Bronchial smooth muscle cell (primary cell): ENCODE measurements around the gene FRG1. TPM values are rescaled to one million over a fixed set of nuclear protein-coding genes. Genes with fewer than 3 reads are reported as not detected.

Source experiments
- total RNA-seq: library from RNA; depleted of rRNA; stranded (reverse); fragments of >200 nt; gene quantifications from 2 replicates; pipeline ENCODE4 v1.2.1, GENCODE V29; 2014

Gene FRG1
- 10.4 and 25.8 TPM in 2 replicates for total RNA-seq

DNA sequence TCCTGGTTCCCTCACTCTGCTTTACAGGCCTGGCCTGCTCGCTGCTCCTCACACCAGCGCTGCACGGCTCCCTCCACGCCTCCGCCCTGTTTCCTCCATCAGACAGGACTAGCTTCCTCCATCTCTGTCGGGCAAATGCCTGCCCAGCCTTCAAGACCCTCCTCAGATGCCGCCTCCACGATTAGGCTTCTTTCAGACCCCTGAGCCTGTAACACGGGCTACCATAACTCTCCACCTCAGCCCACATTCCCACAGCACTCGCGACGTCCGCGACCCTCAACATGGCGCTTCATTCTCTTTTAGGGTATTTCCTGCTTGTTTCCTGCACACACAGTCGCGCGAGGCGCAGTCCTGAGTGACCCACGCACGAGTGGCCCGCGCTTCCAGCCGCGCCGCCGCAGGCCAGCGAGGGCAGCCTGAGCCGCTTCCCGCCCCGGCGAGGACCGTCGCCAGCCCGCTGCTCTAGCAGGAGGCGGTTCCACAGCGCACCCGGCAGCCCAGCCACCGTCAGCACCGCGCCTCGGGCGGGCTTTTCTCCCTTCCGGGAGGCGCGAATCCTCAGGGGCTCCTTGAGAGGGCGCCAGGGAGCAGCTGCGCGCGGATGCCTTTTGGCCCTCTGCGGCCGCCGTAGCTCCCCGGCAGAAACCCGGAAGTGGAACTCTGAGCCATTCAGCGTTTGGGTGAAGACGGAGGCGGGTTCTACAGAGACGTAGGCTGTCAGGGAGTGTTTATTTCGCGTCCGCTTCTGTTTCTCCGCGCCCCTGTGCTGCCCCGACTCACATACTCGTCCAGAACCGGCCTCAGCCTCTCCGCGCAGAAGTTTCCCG, at the start of gene FRG1:
Gene FRG1, plus strand, starts transcription at position 695 of the 827 bp plus-strand sequence. CDS start 138 bp downstream, outside the sequence.

Other genes with a start within 250 kb of the FRG1 start
- not detected in 2 replicates for gene FRG2, start 86.4 kb downstream of the FRG1 start, total RNA-seq
- gene DBET, start 123.6 kb downstream of the FRG1 start, total RNA-seq = not detected in 2 replicates
- gene DUX4, start 232.9 kb downstream of the FRG1 start, total RNA-seq = not detected in 2 replicates